ENCODE measurements around the gene IQGAP2.

- TF ChIP-seq CTCF (IDR thresholded peaks at IDR 0.05) = no peak
- no peak for TF ChIP-seq POLR2A (IDR thresholded peaks at IDR 0.05)
Measured at GRCh38 chr5:76709762-76710161, 306.7 kb downstream of the IQGAP2 start.
